ENCODE measurements around the gene ARMC7. TPM values are rescaled to one million over a fixed set of nuclear protein-coding genes. Genes with fewer than 3 reads are reported as not detected.

Gene ARMC7
- total RNA-seq, 4 donors from 2014 or later = 10.6 to 14.7 (median 11.9) TPM

GRCh38 chr17:75093548-75094158 is 16.1 kb upstream of the ARMC7 start:
- TF ChIP-seq POLR2A (IDR thresholded peaks at IDR 0.05) (no peak), CTCF (IDR thresholded peaks at IDR 0.05) (no peak)
- intact Hi-C loops (cut with DNase I; ENCODE audit: low total_unique reads) = no loop called here
- H3K4me3 ChIP-seq (ENCODE audit: low read depth, poor library complexity, severe bottlenecking) = no peak overlapping the region
- WGBS, 2 donors = 50 to 57% methylated on average over 9 to 18 of the region's 18 CpGs
- DNase-seq (ENCODE audit: low spot score in 2 of 2) = no peak

GRCh38 chr17:75094871-75095399 is 14.8 kb upstream of the ARMC7 start:
- no peak for TF ChIP-seq CTCF (IDR thresholded peaks at IDR 0.05)
- no peak for TF ChIP-seq POLR2A (IDR thresholded peaks at IDR 0.05)
- no peak for DNase-seq (ENCODE audit: low spot score in 2 of 2)
- 72 to 88% methylated on average over 15 of the region's 16 CpGs for WGBS, 2 donors
- H3K4me3 ChIP-seq (ENCODE audit: low read depth, poor library complexity, severe bottlenecking) = no peak overlapping the region
- intact Hi-C loops (cut with DNase I; ENCODE audit: low total_unique reads) = no loop called here

GRCh38 chr17:75096082-75096625 is 13.6 kb upstream of the ARMC7 start:
- 33 to 52% methylated on average over 14 of the region's 14 CpGs for WGBS, 2 donors
- DNase-seq (ENCODE audit: low spot score in 2 of 2) = peak; percentile 75 to 93
- TF ChIP-seq CTCF (IDR thresholded peaks at IDR 0.05) (no peak), POLR2A (IDR thresholded peaks at IDR 0.05) (no peak)
- no peak overlapping the region for H3K4me3 ChIP-seq (ENCODE audit: low read depth, poor library complexity, severe bottlenecking)
- intact Hi-C loops (cut with DNase I; ENCODE audit: low total_unique reads) = no loop called here

GRCh38 chr17:75097865-75098264 is 11.9 kb upstream of the ARMC7 start:
- no peak overlapping the region for H3K4me3 ChIP-seq (ENCODE audit: low read depth, poor library complexity, severe bottlenecking)
- intact Hi-C loops (cut with DNase I; ENCODE audit: low total_unique reads) = no loop called here
- no peak for DNase-seq (ENCODE audit: low spot score in 2 of 2)
- WGBS, 2 donors = 91 to 97% methylated on average over 7 of the region's 7 CpGs
- TF ChIP-seq POLR2A (IDR thresholded peaks at IDR 0.05) = no peak
- TF ChIP-seq CTCF (IDR thresholded peaks at IDR 0.05) = no peak

- TF ChIP-seq POLR2A (IDR thresholded peaks at IDR 0.05) (no peak), CTCF (IDR thresholded peaks at IDR 0.05) (no peak)
- WGBS, 2 donors = 88 to 89% methylated on average over 7 of the region's 7 CpGs
- DNase-seq (ENCODE audit: low spot score in 2 of 2) = no peak
- no peak overlapping the region for H3K4me3 ChIP-seq (ENCODE audit: low read depth, poor library complexity, severe bottlenecking)
- intact Hi-C loops (cut with DNase I; ENCODE audit: low total_unique reads) = no loop called here
These were observed 10.9 kb upstream of the ARMC7 start for GRCh38 chr17:75098861-75099260.
